AG09319 (cell line): ENCODE data around the gene UPB1.

ENCODE experiments used
- DNase-seq: peaks from one replicate; pipeline ENCODE4 v3.0.0-alpha.2; 2010; ENCODE audit warnings: low read depth; ENCODE audit errors: extremely low read depth
- CTCF ChIP-seq: IDR thresholded peaks from 2 replicates; pipeline ENCODE4 v1.5.1; 2011; ENCODE audit warnings: low read depth, mild to moderate bottlenecking, inconsistent platforms, low read length, moderate library complexity

UPB1 gene

GRCh38 chr22:24504540-24504939, 9.4 kb downstream of the UPB1 start:
- no peak for TF ChIP-seq CTCF
- DNase-seq: no peak

- no peak for DNase-seq
- TF ChIP-seq CTCF: no peak
These were observed 10.0 kb downstream of the UPB1 start for GRCh38 chr22:24504956-24505736.

- no peak for TF ChIP-seq CTCF
- no peak for DNase-seq
These were observed 11.8 kb downstream of the UPB1 start for GRCh38 chr22:24506802-24507438.

- DNase-seq: no peak
- TF ChIP-seq CTCF: no peak
These were observed 12.6 kb downstream of the UPB1 start for GRCh38 chr22:24507716-24508115.

- no peak for TF ChIP-seq CTCF
- DNase-seq: peak; percentile 24
These were observed 15.8 kb downstream of the UPB1 start for GRCh38 chr22:24510637-24511625.

- TF ChIP-seq CTCF: no peak
- DNase-seq: no peak
These were observed 16.9 kb downstream of the UPB1 start for GRCh38 chr22:24512043-24512442.
